ENCODE data around the gene ZNF77.

ZNF77 gene

DNA sequence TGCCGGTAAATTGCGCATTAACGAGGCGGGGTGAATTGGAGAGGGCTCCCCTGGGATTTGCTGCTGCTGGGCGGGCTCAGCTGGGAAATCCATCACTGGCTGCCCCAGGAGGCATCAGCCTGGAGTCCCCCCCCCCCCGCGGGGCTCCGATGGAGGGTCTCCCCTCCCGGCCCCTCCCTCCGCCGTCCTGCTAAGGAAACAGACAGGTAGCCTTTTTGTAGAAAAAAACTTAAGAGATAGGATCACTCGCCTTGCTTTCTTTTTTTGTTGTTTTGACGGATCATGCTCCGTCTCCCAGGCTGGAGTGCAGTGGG is 39.4 kb upstream of the ZNF77 start:
- peak overlapping the region; percentile 62 for H3K4me3 ChIP-seq
- H3K36me3 ChIP-seq (ENCODE audit: insufficient read depth, low read length): no peaks in the 10 kb centered on the region
- TF ChIP-seq FOXP2 (optimal IDR thresholded peaks at IDR 0.05; ENCODE audit: control extremely low read depth, extremely low read length, insufficient read depth): peak; percentile 96
- no peak for TF ChIP-seq EZH2 (IDR thresholded peaks at IDR 0.05)
- peak; percentile 91 for DNase-seq (ENCODE audit: low read depth, low spot score)
- no peak overlapping the region for H3K27ac ChIP-seq
- no peak overlapping the region for H3K9ac ChIP-seq (ENCODE audit: insufficient read length)
- H3K9me3 ChIP-seq (ENCODE audit: low read depth, low read length): no peaks in the 10 kb centered on the region

- Histone ChIP-seq H3K9ac (ENCODE audit: insufficient read length) (no peak overlapping the region), H3K36me3 (ENCODE audit: insufficient read depth, low read length) (no peaks in the 10 kb centered on the region), H3K4me3 (peak overlapping the region; percentile 62), H3K9me3 (ENCODE audit: low read depth, low read length) (no peaks in the 10 kb centered on the region), H3K27ac (peak overlapping the region; percentile 56; the same call in 1 of the 2 replicates)
- DNase-seq (ENCODE audit: low read depth, low spot score): no peak
- peak; percentile 81 for TF ChIP-seq POLR2AphosphoS5 (IDR thresholded peaks at IDR 0.05; ENCODE audit: borderline replicate concordance, low read depth, low read length)
- no peak for TF ChIP-seq FOXP2 (optimal IDR thresholded peaks at IDR 0.05; ENCODE audit: control extremely low read depth, extremely low read length, insufficient read depth)
Measured at GRCh38 chr19:2983351-2984214, 38.8 kb upstream of the ZNF77 start.

GRCh38 chr19:2982983-2983350 is 38.2 kb upstream of the ZNF77 start:
- peak overlapping the region; percentile 82 for H3K27ac ChIP-seq
- H3K9me3 ChIP-seq (ENCODE audit: low read depth, low read length): no peaks in the 10 kb centered on the region
- peak overlapping the region; percentile 62 for H3K4me3 ChIP-seq
- TF ChIP-seq EZH2 (IDR thresholded peaks at IDR 0.05) (no peak), POLR2AphosphoS5 (IDR thresholded peaks at IDR 0.05; ENCODE audit: borderline replicate concordance, low read depth, low read length) (peak; percentile 55; the same call in 1 of the 2 replicates), FOXP2 (optimal IDR thresholded peaks at IDR 0.05; ENCODE audit: control extremely low read depth, extremely low read length, insufficient read depth) (peak; percentile 56)
- no peaks in the 10 kb centered on the region for H3K36me3 ChIP-seq (ENCODE audit: insufficient read depth, low read length)
- H3K9ac ChIP-seq (ENCODE audit: insufficient read length): no peak overlapping the region
- DNase-seq (ENCODE audit: low read depth, low spot score): peak; percentile 75

GRCh38 chr19:2982561-2982960 is 37.8 kb upstream of the ZNF77 start:
- no peak for TF ChIP-seq POLR2AphosphoS5 (IDR thresholded peaks at IDR 0.05; ENCODE audit: borderline replicate concordance, low read depth, low read length)
- TF ChIP-seq EZH2 (IDR thresholded peaks at IDR 0.05): no peak
- no peak for TF ChIP-seq FOXP2 (optimal IDR thresholded peaks at IDR 0.05; ENCODE audit: control extremely low read depth, extremely low read length, insufficient read depth)
- no peak overlapping the region for H3K9ac ChIP-seq (ENCODE audit: insufficient read length)
- H3K4me3 ChIP-seq: peak overlapping the region; percentile 62
- peak overlapping the region; percentile 82 for H3K27ac ChIP-seq
- H3K36me3 ChIP-seq (ENCODE audit: insufficient read depth, low read length): no peaks in the 10 kb centered on the region
- no peak for DNase-seq (ENCODE audit: low read depth, low spot score)
- H3K9me3 ChIP-seq (ENCODE audit: low read depth, low read length): no peaks in the 10 kb centered on the region

DNA sequence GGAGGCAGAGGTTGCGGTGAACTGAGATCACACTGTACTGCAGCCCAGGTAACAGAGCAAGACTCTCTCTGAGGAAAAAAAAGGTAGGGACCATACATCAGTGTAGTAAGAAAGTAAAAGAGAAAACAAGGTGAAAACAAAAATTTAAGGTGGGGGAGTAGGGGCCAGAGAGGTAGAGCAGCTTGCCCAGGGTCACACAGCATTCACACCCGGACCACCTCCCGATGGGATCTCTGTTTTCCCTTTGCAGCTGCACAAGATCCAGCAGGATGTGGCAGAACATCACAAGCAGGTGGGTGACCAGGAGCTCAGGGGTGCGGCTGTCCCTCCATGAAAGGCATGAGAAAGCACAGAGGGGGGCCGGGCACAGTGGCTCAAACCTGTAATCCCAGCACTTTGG is 37.1 kb upstream of the ZNF77 start:
- no peak for DNase-seq (ENCODE audit: low read depth, low spot score)
- TF ChIP-seq FOXP2 (optimal IDR thresholded peaks at IDR 0.05; ENCODE audit: control extremely low read depth, extremely low read length, insufficient read depth): no peak
- no peak for TF ChIP-seq POLR2AphosphoS5 (IDR thresholded peaks at IDR 0.05; ENCODE audit: borderline replicate concordance, low read depth, low read length)
- no peak for TF ChIP-seq EZH2 (IDR thresholded peaks at IDR 0.05)
- H3K4me3 ChIP-seq: no peak overlapping the region
- no peak overlapping the region for H3K27ac ChIP-seq
- H3K36me3 ChIP-seq (ENCODE audit: insufficient read depth, low read length): no peaks in the 10 kb centered on the region
- H3K9ac ChIP-seq (ENCODE audit: insufficient read length): no peak overlapping the region
- H3K9me3 ChIP-seq (ENCODE audit: low read depth, low read length): no peaks in the 10 kb centered on the region

- H3K36me3 ChIP-seq (ENCODE audit: insufficient read depth, low read length): no peaks in the 10 kb centered on the region
- TF ChIP-seq FOXP2 (optimal IDR thresholded peaks at IDR 0.05; ENCODE audit: control extremely low read depth, extremely low read length, insufficient read depth) (no peak), EZH2 (IDR thresholded peaks at IDR 0.05) (no peak), POLR2AphosphoS5 (IDR thresholded peaks at IDR 0.05; ENCODE audit: borderline replicate concordance, low read depth, low read length) (no peak)
- no peak overlapping the region for H3K9ac ChIP-seq (ENCODE audit: insufficient read length)
- no peak overlapping the region for H3K27ac ChIP-seq
- no peaks in the 10 kb centered on the region for H3K9me3 ChIP-seq (ENCODE audit: low read depth, low read length)
- no peak for DNase-seq (ENCODE audit: low read depth, low spot score)
- no peak overlapping the region for H3K4me3 ChIP-seq
Measured at GRCh38 chr19:2978772-2979171, 34.0 kb upstream of the ZNF77 start.

GRCh38 chr19:2978166-2978767 is 33.5 kb upstream of the ZNF77 start:
- Histone ChIP-seq H3K4me3 (no peak overlapping the region), H3K27ac (no peak overlapping the region), H3K9me3 (ENCODE audit: low read depth, low read length) (no peaks in the 10 kb centered on the region), H3K9ac (ENCODE audit: insufficient read length) (no peak overlapping the region), H3K36me3 (ENCODE audit: insufficient read depth, low read length) (no peaks in the 10 kb centered on the region)
- no peak for DNase-seq (ENCODE audit: low read depth, low spot score)
- TF ChIP-seq POLR2AphosphoS5 (IDR thresholded peaks at IDR 0.05; ENCODE audit: borderline replicate concordance, low read depth, low read length) (no peak), FOXP2 (optimal IDR thresholded peaks at IDR 0.05; ENCODE audit: control extremely low read depth, extremely low read length, insufficient read depth) (no peak), EZH2 (IDR thresholded peaks at IDR 0.05) (no peak)

- Histone ChIP-seq H3K9ac (ENCODE audit: insufficient read length) (no peak overlapping the region), H3K9me3 (ENCODE audit: low read depth, low read length) (no peaks in the 10 kb centered on the region), H3K27ac (no peak overlapping the region), H3K4me3 (peak overlapping the region; percentile 90), H3K36me3 (ENCODE audit: insufficient read depth, low read length) (no peaks in the 10 kb centered on the region)
- TF ChIP-seq POLR2AphosphoS5 (IDR thresholded peaks at IDR 0.05; ENCODE audit: borderline replicate concordance, low read depth, low read length): no peak
- TF ChIP-seq FOXP2 (optimal IDR thresholded peaks at IDR 0.05; ENCODE audit: control extremely low read depth, extremely low read length, insufficient read depth): no peak
- TF ChIP-seq EZH2 (IDR thresholded peaks at IDR 0.05): no peak
- no peak for DNase-seq (ENCODE audit: low read depth, low spot score)
Measured at GRCh38 chr19:2977746-2978138, 33.0 kb upstream of the ZNF77 start.

All from SK-N-MC (cell line).